HG02623 (cell line): ENCODE data around the gene CMTM8.
"Not testable (repeated sequence)": the region's sequence is repeated elsewhere in the genome, so short reads cannot be mapped to it uniquely, and the experiment has no call there.

Source experiments
- ATAC-seq: cut with Tn5 transposase; IDR thresholded peaks from one replicate; pipeline ENCODE4 v1.9.1; 2021; ENCODE audit warnings: moderate library complexity; ENCODE audit not compliant: unreplicated experiment

CMTM8 gene

GRCh38 chr3:32228743-32229142 is 9.7 kb upstream of the CMTM8 start:
- ATAC-seq = not testable (repeated sequence)

GRCh38 chr3:32229565-32229964 is 8.9 kb upstream of the CMTM8 start:
- no peak for ATAC-seq

DNA sequence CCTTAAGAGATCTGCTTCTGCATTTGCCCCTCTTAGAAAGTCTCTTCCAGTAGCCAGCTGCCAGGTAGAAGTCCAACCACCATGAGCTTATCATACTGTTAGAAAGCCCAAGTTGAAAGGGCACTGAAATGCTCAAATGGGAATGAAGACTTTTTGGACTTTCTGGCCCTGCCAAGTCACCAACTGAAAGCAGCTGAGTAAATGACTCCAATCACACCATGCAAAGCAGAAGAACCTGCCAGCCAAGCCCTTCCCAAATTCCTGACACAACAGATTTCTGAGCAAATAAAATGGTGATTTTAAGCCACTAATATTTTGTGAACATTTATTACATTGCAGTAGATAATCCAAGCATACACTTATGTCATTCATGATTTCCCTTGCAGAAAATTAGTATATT is 2.1 kb upstream of the CMTM8 start:
- ATAC-seq = no peak

DNA sequence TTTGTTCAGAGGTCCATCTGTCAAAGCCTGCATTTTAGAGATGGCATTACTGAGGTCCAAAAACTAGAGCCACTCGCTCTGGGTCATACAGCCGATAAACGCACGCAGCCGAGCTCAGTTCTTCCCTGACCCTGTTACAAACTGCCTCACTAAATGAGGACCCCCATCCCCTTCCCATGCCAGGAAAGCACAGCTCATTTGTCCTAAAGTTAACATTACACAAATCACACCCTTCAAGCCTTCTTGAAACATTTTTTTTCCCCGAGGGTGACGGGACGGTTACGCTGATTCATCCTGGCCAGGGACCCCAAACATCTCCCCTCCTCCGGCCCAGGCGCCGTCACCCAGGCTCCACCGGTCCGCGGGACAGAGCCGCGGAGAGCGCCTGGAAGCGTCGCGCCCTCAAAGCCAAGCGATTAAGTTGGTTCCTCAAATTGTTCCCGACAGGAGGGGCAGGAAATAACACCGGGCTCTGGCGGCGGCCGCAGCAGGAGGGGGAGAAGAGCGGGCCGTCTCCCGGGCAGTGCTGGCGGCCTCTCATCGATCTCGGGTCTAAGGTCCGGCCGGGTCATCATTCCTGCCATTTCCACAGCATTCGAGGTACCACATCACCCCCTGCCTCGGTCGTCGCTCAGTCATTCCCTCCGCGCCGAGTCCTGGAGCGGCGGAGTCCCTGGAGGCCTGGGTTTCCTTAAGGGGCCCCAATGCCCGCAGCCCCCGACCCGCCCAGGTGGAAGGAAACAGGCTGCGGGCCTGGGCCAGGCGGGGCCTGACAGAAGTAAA is 619 bp upstream of the CMTM8 start:
- no peak for ATAC-seq

DNA sequence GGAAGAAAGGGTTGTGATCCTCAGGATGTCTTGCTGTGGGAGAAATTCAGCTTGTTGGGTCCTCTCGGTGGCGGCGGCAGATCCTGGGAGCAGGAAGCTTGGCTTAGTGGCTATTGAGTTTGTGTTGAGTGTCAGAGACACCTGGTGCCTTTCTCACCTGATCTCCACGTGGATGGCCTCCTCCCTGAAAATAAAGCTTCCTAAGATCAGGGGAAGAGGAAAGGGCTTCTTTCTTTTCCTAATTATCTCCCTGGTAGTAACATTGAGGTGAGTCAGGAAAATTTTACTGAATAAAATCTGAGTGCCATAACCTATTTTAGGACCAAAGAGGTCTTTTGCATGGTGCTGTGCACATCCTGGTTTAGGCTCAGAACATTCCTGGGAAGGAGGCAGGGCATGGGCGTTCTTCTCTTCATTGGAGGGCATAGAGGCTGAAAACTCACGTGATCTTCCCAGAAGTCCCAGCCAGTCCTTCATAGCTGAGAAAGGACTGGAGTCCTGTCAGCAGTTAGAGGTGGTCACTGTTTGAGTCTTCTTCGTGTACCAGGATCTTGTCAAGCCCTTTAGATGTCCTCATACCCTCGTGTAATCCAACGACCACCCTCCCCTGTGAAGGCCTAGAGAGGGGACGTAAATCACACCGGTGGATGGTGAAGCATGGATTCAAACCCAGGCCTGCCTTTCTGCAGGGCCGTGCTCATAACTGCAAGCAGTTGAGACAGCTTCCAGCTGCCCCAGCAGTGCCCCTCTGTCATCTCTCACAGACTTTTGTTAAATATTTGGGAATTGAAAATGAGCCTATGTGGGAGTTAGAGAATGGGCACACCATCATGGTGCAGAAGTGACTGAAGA is 1.1 kb downstream of the CMTM8 start:
- ATAC-seq = no peak

DNA sequence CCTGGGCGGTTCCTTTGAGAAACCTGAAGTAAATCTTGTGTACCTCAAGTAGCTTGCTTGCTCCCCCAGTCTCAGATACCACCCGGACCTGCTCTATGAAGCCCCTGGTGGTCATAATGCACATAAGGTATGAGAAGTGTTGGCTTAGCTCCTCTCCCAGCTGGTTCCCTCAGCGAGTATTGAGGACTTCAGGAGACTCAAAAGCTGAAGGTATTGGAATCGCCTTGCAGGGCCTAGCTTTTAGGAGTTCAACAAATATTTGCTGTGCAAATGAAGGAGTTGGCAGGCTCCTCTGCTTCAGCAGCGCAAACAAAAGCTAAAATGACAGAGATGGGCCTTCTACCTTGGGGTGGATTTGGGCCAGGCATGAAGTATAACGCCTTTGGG is 1.7 kb downstream of the CMTM8 start:
- no peak for ATAC-seq

- ATAC-seq = no peak
These were observed 2.6 kb downstream of the CMTM8 start for GRCh38 chr3:32241100-32241499.

- ATAC-seq = no peak
These were observed 5.0 kb downstream of the CMTM8 start for GRCh38 chr3:32243519-32243918.

- ATAC-seq = no peak
These were observed 6.7 kb downstream of the CMTM8 start for GRCh38 chr3:32245200-32245599.

DNA sequence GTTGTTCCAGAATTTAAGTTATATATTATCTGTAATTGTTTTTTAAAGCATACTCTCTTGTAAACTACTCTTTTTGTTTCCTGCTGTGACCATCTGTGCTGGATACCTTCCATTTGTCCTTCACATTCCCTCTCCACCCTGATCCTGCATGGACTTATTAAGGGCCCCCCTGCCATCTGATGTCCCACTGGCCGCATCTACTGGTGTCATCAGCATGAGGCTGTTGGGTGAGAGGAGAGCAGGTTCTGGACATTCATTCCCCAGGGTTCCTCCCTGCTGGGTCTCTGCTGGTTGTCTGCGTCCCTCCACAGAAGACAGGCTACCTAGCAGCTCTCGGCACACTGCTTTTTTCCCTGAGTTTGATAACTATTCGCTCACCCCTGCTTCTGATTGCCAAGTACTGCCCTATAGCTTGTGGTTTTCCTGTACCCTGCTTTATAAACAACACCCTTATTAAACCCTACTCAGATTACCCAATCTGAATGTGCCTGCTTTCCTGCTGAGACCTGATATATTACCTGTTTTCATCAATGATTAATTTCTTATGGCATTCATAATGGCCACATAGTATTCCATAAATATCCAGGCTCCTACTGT is 7.7 kb downstream of the CMTM8 start:
- no peak for ATAC-seq

DNA sequence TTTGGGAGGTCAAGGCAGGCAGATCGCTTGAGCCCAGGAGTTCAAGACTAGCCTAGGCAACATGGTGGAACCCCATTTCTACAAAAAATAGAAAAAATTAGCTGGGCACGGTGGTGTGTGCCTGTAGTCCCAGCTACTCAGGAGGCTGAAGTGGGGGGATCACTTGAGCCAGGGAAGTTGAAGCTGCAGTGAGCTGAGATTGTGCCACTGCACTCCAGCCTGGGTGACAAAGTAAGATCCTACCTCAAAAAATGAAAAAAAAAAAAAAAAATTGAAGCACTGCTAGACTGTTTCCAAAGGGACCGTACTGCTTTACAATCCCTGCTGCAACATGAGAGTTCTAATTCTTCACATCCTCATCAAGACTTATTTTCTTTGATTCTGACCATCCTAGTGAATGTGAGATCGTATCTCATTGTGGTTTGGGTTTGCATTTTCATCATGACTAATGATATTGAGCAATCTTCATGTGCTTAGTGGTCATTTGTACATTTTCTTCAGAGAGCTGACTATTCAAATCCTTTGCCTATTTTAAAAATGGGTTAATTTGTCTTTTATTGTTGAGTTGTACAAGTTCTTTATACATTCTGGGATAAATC is 10.8 kb downstream of the CMTM8 start:
- ATAC-seq = no peak

DNA sequence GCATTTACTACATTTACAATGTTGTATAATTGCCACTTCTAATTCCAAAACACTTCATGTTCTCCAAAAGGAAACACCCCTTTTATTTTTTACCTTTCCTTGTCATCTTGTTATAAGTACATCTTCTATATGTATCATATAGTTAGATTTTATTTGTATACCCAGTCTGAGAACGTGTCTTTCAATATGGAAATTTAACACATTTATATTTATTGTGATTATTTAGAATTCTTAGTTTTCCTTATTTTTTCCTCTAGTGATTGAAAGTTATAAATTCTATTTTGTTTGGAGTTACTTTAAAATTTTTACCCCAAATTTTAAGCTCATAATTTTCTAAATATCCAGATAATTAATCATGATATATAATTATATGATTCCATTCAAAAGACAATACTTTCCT is 15.8 kb downstream of the CMTM8 start:
- no peak for ATAC-seq

DNA sequence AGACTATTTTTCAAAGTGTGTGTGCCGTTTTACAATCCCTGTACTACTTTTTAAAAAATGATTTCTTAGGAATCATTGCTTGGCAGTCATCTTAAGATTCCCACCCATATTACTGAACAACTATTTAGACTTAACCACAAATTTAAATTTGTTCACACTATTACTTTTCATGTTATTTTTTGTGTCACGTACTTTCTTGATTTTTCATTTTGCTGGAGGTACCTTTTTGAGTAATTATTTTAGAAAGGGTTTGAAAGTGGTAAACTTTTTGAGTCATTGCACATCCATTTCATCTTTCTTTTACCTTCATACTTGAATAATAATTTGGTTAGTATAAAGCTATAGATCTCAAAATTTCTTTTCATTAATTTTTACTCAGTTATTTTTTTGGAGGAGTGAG is 16.9 kb downstream of the CMTM8 start:
- no peak for ATAC-seq

GRCh38 chr3:32256206-32256605 is 17.7 kb downstream of the CMTM8 start:
- no peak for ATAC-seq

GRCh38 chr3:32257042-32257441 is 18.6 kb downstream of the CMTM8 start:
- ATAC-seq = no peak

DNA sequence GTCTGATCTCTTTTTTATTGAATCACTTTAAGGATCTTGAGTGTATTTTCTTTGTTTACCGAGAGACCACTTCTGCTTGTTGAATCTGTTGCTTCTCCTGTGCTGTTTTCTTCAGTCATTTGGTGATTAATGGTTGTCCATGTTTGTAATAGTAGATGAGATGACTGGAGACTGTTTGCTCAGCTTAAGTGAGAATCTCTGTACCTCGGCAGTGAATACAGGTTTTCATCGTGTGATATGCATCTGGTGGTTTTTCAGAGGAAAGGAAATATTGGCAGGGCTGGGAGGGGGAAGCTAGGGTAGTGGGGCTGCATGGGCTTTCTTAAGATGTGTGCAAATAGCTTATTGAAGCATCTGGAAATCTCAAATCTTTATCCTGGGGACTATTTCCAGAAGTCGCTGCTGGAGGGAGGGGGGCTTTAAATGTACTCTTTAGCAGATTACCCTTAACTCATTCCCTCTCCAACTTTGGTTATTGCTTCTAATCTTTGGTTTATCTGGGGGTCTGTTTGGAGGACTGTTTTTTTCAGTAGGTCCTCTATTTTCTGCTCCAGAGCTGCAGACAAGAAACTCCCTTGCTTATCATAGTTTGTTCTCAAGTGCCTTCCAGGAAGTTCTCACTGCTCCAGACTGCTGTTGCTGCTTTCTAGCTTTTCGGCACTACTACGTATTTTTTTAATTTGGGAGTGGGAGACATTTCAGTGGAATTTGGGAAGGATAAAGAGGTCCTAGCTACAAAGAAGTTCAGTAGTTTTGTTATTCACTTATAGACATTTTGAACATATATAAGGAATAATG is 19.4 kb downstream of the CMTM8 start:
- ATAC-seq = no peak

- no peak for ATAC-seq
These were observed 20.4 kb downstream of the CMTM8 start for GRCh38 chr3:32258869-32259268.

GRCh38 chr3:32261545-32261944 is 23.1 kb downstream of the CMTM8 start:
- no peak for ATAC-seq

GRCh38 chr3:32262201-32262600 is 23.7 kb downstream of the CMTM8 start:
- ATAC-seq = no peak

DNA sequence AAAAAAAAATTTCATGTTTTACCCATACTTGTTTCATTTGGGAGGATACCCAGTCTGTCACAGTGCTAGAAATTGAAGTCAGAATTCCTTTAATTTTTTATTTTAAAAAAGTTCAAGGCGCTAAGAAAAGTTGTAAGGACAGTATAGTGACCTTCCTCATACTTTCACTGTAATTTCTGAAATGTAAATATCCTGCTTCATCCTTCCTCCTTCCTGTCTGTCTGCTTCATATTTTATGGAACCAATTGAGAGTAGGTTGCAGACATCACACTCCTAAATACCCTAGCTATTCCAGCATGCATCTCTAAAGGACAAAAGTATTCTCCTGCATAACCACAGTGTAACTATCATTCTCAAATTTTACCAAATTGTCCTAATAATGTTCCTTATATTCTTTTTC is 35.8 kb downstream of the CMTM8 start:
- no peak for ATAC-seq

DNA sequence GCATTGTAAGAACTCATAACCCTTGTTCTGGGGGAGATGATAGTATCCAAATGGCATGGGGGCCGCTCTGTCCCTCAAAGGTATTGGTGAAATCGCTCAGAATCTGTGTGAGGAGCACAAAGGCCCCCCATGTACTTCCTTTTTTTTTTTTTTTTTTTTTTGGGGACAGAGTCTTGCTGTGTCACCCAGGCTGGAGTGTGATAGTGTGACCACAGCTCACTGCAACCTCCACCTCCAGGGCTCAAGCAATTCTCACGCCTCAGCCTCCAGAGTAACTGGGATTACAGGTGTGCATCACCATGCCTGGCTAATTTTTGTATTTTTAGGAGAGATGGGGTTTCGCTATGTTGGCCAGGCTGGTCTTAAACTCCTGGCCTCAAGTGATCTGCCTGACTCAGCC is 37.0 kb downstream of the CMTM8 start:
- no peak for ATAC-seq
